ENCODE data around the gene RRP1. TPM values are rescaled to one million over a fixed set of nuclear protein-coding genes. Genes with fewer than 3 reads are reported as not detected.

The RRP1 gene
- total RNA-seq, 2 donors from 2014 or later: 9.9 to 27.7 TPM

GRCh38 chr21:43762303-43763128, 26.9 kb upstream of the RRP1 start:
- ATAC-seq (peak; percentile 22), DNase-seq (peak in 3 of 4 donors; percentile 66 to 85 (median 71))
- Histone ChIP-seq H3K9me3 (no peaks in the 10 kb centered on the region), H3K27me3 (no peaks in the 10 kb centered on the region), H3K4me1 (peaks cover 34% of the 10 kb centered on the region), H3K36me3 (replicated peaks in 1 of 2; ENCODE audit: insufficient read depth in 1 of 2, low read depth in 2 of 2) (peaks cover 0 to 3% of the 10 kb centered on the region in 2 donors), H3K4me3 (no peak overlapping the region), H3K27ac (no peak overlapping the region)
- WGBS, 2 donors: 87 to 88% methylated on average over 6 to 14 of the region's 15 CpGs
- intact Hi-C loops (cut with DNase I): no loop called here
- no peak for TF ChIP-seq CTCF (IDR thresholded peaks at IDR 0.05)
- TF ChIP-seq POLR2A (IDR thresholded peaks at IDR 0.05): no peak

- Histone ChIP-seq H3K9me3 (no peaks in the 10 kb centered on the region), H3K4me3 (no peak overlapping the region), H3K27ac (no peak overlapping the region), H3K27me3 (no peaks in the 10 kb centered on the region), H3K4me1 (peaks cover 33% of the 10 kb centered on the region), H3K36me3 (replicated peaks in 1 of 2; ENCODE audit: insufficient read depth in 1 of 2, low read depth in 2 of 2) (peaks cover 0 to 3% of the 10 kb centered on the region in 2 donors)
- intact Hi-C loops (cut with DNase I): no loop called here
- no peak for ATAC-seq
- TF ChIP-seq CTCF (IDR thresholded peaks at IDR 0.05) (no peak), POLR2A (IDR thresholded peaks at IDR 0.05) (no peak)
- 90 to 91% methylated on average over 4 to 9 of the region's 10 CpGs for WGBS, 2 donors
- DNase-seq: no peak
These were observed 25.4 kb upstream of the RRP1 start for GRCh38 chr21:43763901-43764523.

- H3K9me3 ChIP-seq: no peaks in the 10 kb centered on the region
- intact Hi-C loops (cut with DNase I): no loop called here
- no peak overlapping the region for H3K4me3 ChIP-seq
- DNase-seq (no peak), ATAC-seq (no peak)
- TF ChIP-seq POLR2A (IDR thresholded peaks at IDR 0.05) (no peak), CTCF (IDR thresholded peaks at IDR 0.05) (no peak)
- no peak overlapping the region for H3K27ac ChIP-seq
- peaks cover 0 to 3% of the 10 kb centered on the region in 2 donors for H3K36me3 ChIP-seq (replicated peaks in 1 of 2; ENCODE audit: insufficient read depth in 1 of 2, low read depth in 2 of 2)
- WGBS, 2 donors: 79 to 86% methylated on average over 13 to 19 of the region's 19 CpGs
- H3K4me1 ChIP-seq: peaks cover 29% of the 10 kb centered on the region
- no peaks in the 10 kb centered on the region for H3K27me3 ChIP-seq
These were observed 24.5 kb upstream of the RRP1 start for GRCh38 chr21:43764576-43765495.

GRCh38 chr21:43766734-43767497, 22.5 kb upstream of the RRP1 start:
- Histone ChIP-seq H3K9me3 (no peaks in the 10 kb centered on the region), H3K36me3 (replicated peaks in 1 of 2; ENCODE audit: insufficient read depth in 1 of 2, low read depth in 2 of 2) (peaks cover 0 to 2% of the 10 kb centered on the region in 2 donors), H3K4me1 (peaks cover 29% of the 10 kb centered on the region), H3K4me3 (no peak overlapping the region), H3K27me3 (no peaks in the 10 kb centered on the region), H3K27ac (no peak overlapping the region)
- intact Hi-C loops (cut with DNase I): no loop called here
- ATAC-seq (peak; percentile 28), DNase-seq (peak in 3 of 4 donors; percentile 32 to 41 (median 39))
- TF ChIP-seq CTCF (IDR thresholded peaks at IDR 0.05) (no peak), POLR2A (IDR thresholded peaks at IDR 0.05) (no peak)
- WGBS, 2 donors: 17 to 55% methylated on average over 7 to 34 of the region's 34 CpGs

All from body of pancreas (tissue), 4 donors.